A673 (cell line): ENCODE data around the gene NOL9. TPM values are rescaled to one million over a fixed set of nuclear protein-coding genes. Genes with fewer than 3 reads are reported as not detected.

Experiments used
- BruUV-seq: library from RNA; stranded (reverse); fragments of 400-500 nt; replicated peaks from 2 replicates; lab custom pipeline; 2021; lab: Mats Ljungman, UMichigan
- CTCF ChIA-PET: fragments of 300-600 bp; sonication (Branson Sonifier 250); formaldehyde crosslinking; loops from one replicate; lab custom pipeline; 2022; ENCODE audit warnings: antibody characterized with exemption; lab: Charles Lee
- POLR2A ChIA-PET: fragments of 300-600 bp; sonication (Branson Sonifier 250); formaldehyde crosslinking; loops from one replicate; lab custom pipeline; 2022; ENCODE audit warnings: antibody characterized with exemption; ENCODE audit not compliant: low non-redundant PET; lab: Charles Lee
- DNase-seq: peaks from one replicate; pipeline ENCODE4 v3.0.0-alpha.2; 2015; ENCODE audit warnings: low spot score
- H3K27ac ChIP-seq: fragments of 200-600 bp; sonication (generic); 2 replicates; pipeline ENCODE4 v1.5.1; 2016; ENCODE audit warnings: mixed run types, low read depth, mild to moderate bottlenecking, mixed read lengths, antibody characterized with exemption, low read length; ENCODE audit not compliant: poor library complexity, severe bottlenecking
- H3K27me3 ChIP-seq: fragments of 200-600 bp; sonication (generic); replicated peaks from 2 replicates; pipeline ENCODE4 v1.6.1; 2017; ENCODE audit warnings: mixed run types, low read depth, mild to moderate bottlenecking, mixed read lengths, antibody characterized with exemption, low read length; ENCODE audit not compliant: insufficient read depth, poor library complexity
- H3K36me3 ChIP-seq: fragments of 200-600 bp; sonication (generic); 2 replicates; pipeline ENCODE4 v1.6.1; 2016; ENCODE audit warnings: mixed run types, mild to moderate bottlenecking, mixed read lengths, antibody characterized with exemption, low read length; ENCODE audit not compliant: insufficient read depth, poor library complexity, severe bottlenecking
- H3K4me1 ChIP-seq: fragments of 200-600 bp; sonication (generic); 2 replicates; pipeline ENCODE4 v1.6.1; 2017; ENCODE audit warnings: mixed run types, mild to moderate bottlenecking, mixed read lengths, antibody characterized with exemption, low read length; ENCODE audit not compliant: insufficient read depth, poor library complexity, severe bottlenecking
- H3K4me3 ChIP-seq: fragments of 200-600 bp; sonication (generic); 2 replicates; pipeline ENCODE4 v1.5.1; 2016; ENCODE audit warnings: low read depth, mixed run types, mild to moderate bottlenecking, mixed read lengths, low read length; ENCODE audit not compliant: poor library complexity, severe bottlenecking
- H3K9me3 ChIP-seq: fragments of 200-600 bp; sonication (generic); 2 replicates; pipeline ENCODE4 v1.6.1; 2016; ENCODE audit warnings: mixed run types, low read depth, mild to moderate bottlenecking, mixed read lengths, antibody characterized with exemption, low read length; ENCODE audit not compliant: poor library complexity, severe bottlenecking
- EZH2 ChIP-seq: fragments of 200-600 bp; sonication (generic); IDR thresholded peaks from 2 replicates; pipeline ENCODE4 v1.6.1; 2017; ENCODE audit warnings: borderline replicate concordance, low read depth, mild to moderate bottlenecking, mixed read lengths, antibody characterized with exemption, low read length; ENCODE audit not compliant: poor library complexity, severe bottlenecking
- intact Hi-C: fragments of 100-400 bp; cut with micrococcal nuclease; formaldehyde crosslinking; loops from one replicate; pipeline ENCODE4 v1.10.0; 2022; ENCODE audit not compliant: unreplicated experiment
- total RNA-seq: library from RNA; stranded (reverse); gene quantifications from 2 replicates; pipeline ENCODE4 v1.2.3, GENCODE V29; 2021
- TF ChIP-seq, protein P1 (sequence below): fragments of 300-800, 200-600 bp; sonication (generic); conservative IDR thresholded peaks from 2 replicates; pipeline ENCODE4 v1.5.1; 2017; ENCODE audit warnings: low read depth, mild to moderate bottlenecking, antibody characterized with exemption, low read length, moderate library complexity, mixed read lengths

Gene NOL9
- total RNA-seq, 1 experiment from 2014 or later: 55.6 TPM

DNA sequence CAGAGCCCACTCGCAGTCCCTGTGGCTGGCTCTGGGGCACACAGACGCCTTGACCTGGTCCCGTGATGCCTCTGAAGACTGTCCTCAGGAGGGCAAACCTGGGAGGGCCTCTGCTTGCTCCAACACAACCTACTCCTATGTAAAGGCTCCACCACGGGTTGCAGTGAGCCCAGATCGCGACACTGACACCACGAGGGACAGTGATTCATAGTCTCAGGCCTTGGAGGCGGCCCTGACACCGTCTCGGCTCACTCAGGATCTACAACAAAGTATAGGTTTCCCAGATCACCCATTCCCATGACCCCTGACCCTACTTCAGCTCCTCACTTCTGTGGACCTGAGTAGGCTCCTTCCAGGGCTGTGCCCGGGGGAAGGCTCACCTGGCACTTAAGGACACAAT, 28.0 kb downstream of the NOL9 start:
- BruUV-seq: no TSS peak
- no peaks in the 10 kb centered on the region for H3K27me3 ChIP-seq
- no peak for DNase-seq
- H3K36me3 ChIP-seq: peaks cover 36% of the 10 kb centered on the region
- no peaks in the 10 kb centered on the region for H3K9me3 ChIP-seq
- POLR2A ChIA-PET: no interaction called here
- no peak overlapping the region for H3K27ac ChIP-seq
- no peak for TF ChIP-seq EZH2
- TF ChIP-seq, protein P1, sequence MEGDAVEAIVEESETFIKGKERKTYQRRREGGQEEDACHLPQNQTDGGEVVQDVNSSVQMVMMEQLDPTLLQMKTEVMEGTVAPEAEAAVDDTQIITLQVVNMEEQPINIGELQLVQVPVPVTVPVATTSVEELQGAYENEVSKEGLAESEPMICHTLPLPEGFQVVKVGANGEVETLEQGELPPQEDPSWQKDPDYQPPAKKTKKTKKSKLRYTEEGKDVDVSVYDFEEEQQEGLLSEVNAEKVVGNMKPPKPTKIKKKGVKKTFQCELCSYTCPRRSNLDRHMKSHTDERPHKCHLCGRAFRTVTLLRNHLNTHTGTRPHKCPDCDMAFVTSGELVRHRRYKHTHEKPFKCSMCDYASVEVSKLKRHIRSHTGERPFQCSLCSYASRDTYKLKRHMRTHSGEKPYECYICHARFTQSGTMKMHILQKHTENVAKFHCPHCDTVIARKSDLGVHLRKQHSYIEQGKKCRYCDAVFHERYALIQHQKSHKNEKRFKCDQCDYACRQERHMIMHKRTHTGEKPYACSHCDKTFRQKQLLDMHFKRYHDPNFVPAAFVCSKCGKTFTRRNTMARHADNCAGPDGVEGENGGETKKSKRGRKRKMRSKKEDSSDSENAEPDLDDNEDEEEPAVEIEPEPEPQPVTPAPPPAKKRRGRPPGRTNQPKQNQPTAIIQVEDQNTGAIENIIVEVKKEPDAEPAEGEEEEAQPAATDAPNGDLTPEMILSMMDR: no peak
- no peaks in the 10 kb centered on the region for H3K4me1 ChIP-seq
- no peak overlapping the region for H3K4me3 ChIP-seq
- intact Hi-C loops: no loop called here
- CTCF ChIA-PET: no interaction called here

DNA sequence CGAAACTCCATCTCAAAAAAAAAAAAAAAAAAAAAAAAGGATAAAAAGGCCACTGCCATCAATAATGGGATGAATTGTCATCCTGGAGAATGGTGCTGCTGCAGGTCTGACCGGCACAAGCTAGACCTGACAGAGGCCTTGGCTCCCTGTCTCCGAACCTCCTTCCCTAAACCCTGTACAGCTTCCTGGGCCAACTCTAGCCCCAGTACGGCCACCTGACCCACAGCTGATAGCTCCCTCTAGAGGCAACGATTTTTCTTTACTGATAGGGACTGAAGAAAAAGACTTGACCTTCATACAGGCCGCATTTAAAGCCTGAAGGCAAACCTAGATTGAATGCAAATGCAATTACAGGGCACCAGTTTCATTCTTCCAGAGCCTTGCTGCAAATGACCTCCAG, 30.7 kb downstream of the NOL9 start:
- POLR2A ChIA-PET: no interaction called here

DNA sequence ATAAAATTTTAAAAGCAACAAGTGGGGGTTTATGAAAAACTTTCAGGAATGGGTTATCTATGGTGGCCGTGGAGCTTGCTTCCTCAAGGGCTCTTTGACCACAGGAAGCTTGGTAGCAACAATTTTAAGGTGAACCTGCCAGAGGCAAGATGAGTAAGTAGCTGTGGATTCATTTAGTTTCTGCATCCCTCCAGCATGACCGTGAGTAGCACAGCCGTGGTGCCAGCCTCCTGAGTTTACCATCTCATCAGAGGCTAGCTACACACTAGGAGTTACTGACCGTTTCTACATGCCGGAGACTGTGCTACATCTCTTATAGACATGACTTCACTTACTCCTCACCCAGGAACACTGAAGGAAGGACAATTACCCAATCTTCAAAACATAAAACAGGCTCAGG, 32.8 kb downstream of the NOL9 start:
- no peaks in the 10 kb centered on the region for H3K27me3 ChIP-seq
- H3K4me1 ChIP-seq: peaks cover 12% of the 10 kb centered on the region
- TF ChIP-seq EZH2: no peak
- TF ChIP-seq, protein P1: no peak
- H3K9me3 ChIP-seq: no peaks in the 10 kb centered on the region
- no peak overlapping the region for H3K27ac ChIP-seq
- BruUV-seq: TSS peak; percentile 20
- intact Hi-C loops: no loop called here
- H3K4me3 ChIP-seq: no peak overlapping the region
- DNase-seq: no peak
- ChIA-PET CTCF (no interaction called here), POLR2A (no interaction called here)
- peaks cover 11% of the 10 kb centered on the region for H3K36me3 ChIP-seq

More for the DNA sequence above, 30.7 kb downstream of the NOL9 start:
- no peak overlapping the region for H3K27ac ChIP-seq
- H3K9me3 ChIP-seq: no peaks in the 10 kb centered on the region
- H3K4me1 ChIP-seq: peaks cover 12% of the 10 kb centered on the region
- H3K36me3 ChIP-seq: peaks cover 23% of the 10 kb centered on the region
- no TSS peak for BruUV-seq
- intact Hi-C loops: no loop called here
- H3K4me3 ChIP-seq: no peak overlapping the region
- CTCF ChIA-PET: interaction anchor here (0.5 kb wide), 1 partner anchor 27 kb away, joined by 4 read pairs; no protein-coding TSS in a partner anchor
- no peaks in the 10 kb centered on the region for H3K27me3 ChIP-seq
- no peak for TF ChIP-seq EZH2
- TF ChIP-seq, protein P1: peak; percentile 68
- DNase-seq: no peak
